Activated CD4-positive, alpha-beta T cell treated with anti-CD3 and anti-CD28 coated beads, Interleukin-2, Interleukin-6, amounts not matched to agents 100 ng/mL and 50 ng/mL, durations not matched to agents 16 hours and 8 hours (primary cell): ENCODE results near the gene MXD3.
"Not testable (repeated sequence)": the region's sequence is repeated elsewhere in the genome, so short reads cannot be mapped to it uniquely, and the experiment has no call there.

ENCODE experiments used
- DNase-seq: peaks from one replicate; pipeline ENCODE4 v3.0.0-alpha.2; 2020

MXD3 gene

GRCh38 chr5:177317959-177318377 lies 6.3 kb upstream of the MXD3 start:
- DNase-seq, result peak; percentile 82

GRCh38 chr5:177316005-177316404 lies 4.3 kb upstream of the MXD3 start:
- DNase-seq, result no peak

GRCh38 chr5:177315411-177315810 lies 3.7 kb upstream of the MXD3 start:
- no peak for DNase-seq

- no peak for DNase-seq
Measured at GRCh38 chr5:177314376-177315342, 3.0 kb upstream of the MXD3 start.

GRCh38 chr5:177313561-177314259 lies 2.0 kb upstream of the MXD3 start:
- DNase-seq, result no peak

GRCh38 chr5:177312649-177313181 lies 1.0 kb upstream of the MXD3 start:
- DNase-seq, result peak; percentile 75

- DNase-seq, result no peak
Measured at GRCh38 chr5:177311392-177311722, 341 bp downstream of the MXD3 start.

GRCh38 chr5:177310757-177311391 lies 824 bp downstream of the MXD3 start:
- DNase-seq, result no peak

- no peak for DNase-seq
Measured at GRCh38 chr5:177310332-177310731, 1.4 kb downstream of the MXD3 start.

GRCh38 chr5:177309351-177310191 lies 2.1 kb downstream of the MXD3 start:
- DNase-seq, result peak; percentile 87

GRCh38 chr5:177308740-177309139 lies 3.0 kb downstream of the MXD3 start:
- DNase-seq, result no peak

- no peak for DNase-seq
Measured at GRCh38 chr5:177307544-177308363, 3.9 kb downstream of the MXD3 start.

- no peak for DNase-seq
Measured at GRCh38 chr5:177306674-177307543, 4.8 kb downstream of the MXD3 start.

GRCh38 chr5:177306103-177306640 lies 5.5 kb downstream of the MXD3 start:
- not testable (repeated sequence) for DNase-seq

GRCh38 chr5:177304392-177305119 lies 7.1 kb downstream of the MXD3 start:
- DNase-seq, result no peak

- DNase-seq, result no peak
Measured at GRCh38 chr5:177303925-177304391, 7.7 kb downstream of the MXD3 start.

GRCh38 chr5:177303121-177303924 lies 8.4 kb downstream of the MXD3 start, which contains the start of the genes PRELID1 and RAB24:
Gene PRELID1 (plus strand): TSS chr5:177303799. CDS start chr5:177303986, 187 bp downstream.
Gene RAB24 (minus strand): TSS chr5:177303719. CDS start chr5:177303288, 431 bp downstream.
- peak; percentile 93 for DNase-seq
